ENCODE results near the gene ANKRD55. TPM values are rescaled to one million over a fixed set of nuclear protein-coding genes. Genes with fewer than 3 reads are reported as not detected.

The ANKRD55 gene
- polyA plus RNA-seq, 1 of the 3 experiments (the other 2 are of a cell fraction) = not detected

DNA sequence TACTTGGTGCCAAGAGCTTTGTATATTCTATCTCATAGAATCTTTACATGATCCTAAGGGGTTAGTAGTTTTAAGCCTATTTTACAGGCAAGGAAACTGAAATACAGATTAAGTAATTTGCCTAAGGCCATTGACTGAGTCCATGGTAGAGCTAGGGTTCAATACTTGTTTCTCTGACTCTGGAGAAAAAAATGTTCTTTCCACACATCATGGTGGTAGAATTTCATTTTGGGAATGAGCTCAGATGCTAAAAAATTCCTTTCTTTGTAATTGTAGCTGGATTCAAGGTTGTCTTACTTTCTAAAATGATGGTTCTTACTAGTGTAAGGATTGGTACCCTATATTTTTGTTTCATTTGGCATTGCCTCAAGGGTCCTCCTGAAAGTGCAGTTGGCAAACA lies 86.0 kb downstream of the ANKRD55 start:
- ChIA-PET POLR2A (no interaction called here), CTCF (no interaction called here)
- Histone ChIP-seq H3K9ac (no peak overlapping the region), H3K4me2 (no peak overlapping the region), H3K27ac (ENCODE audit: low read depth in 2 of 2, low read length in 1 of 2) (no peak overlapping the region), H3K9me2 (no peaks in the 10 kb centered on the region), H3K79me2 (ENCODE audit: insufficient read depth) (no peaks in the 10 kb centered on the region), H4K20me1 (ENCODE audit: insufficient read depth) (no peaks in the 10 kb centered on the region), H3K4me1 (ENCODE audit: control insufficient read depth in 1 of 2, insufficient read depth in 2 of 2, low read depth in 1 of 2, low read length in 1 of 2) (peaks cover 0 to 7% of the 10 kb centered on the region in 2 experiments; a peak in 2 of 4 replicates), H3K36me3 (replicated peaks in 1 of 2; ENCODE audit: control insufficient read depth in 1 of 2, insufficient read depth in 2 of 2, low read length in 1 of 2) (no peaks in the 10 kb centered on the region), H2AFZ (ENCODE audit: low read depth) (no peak overlapping the region), H3F3A (replicated peaks; ENCODE audit: insufficient read depth) (no peaks in the 10 kb centered on the region), H3K4me3 (ENCODE audit: low read depth in 2 of 2, low read length in 1 of 2) (no peak overlapping the region), H3K9me3 (no peaks in the 10 kb centered on the region), H3K27me3 (ENCODE audit: insufficient read depth) (no peaks in the 10 kb centered on the region)
- DNase-seq = no peak
- no peak for TF ChIP-seq GATA2 (CRISPR knock-in tag; IDR thresholded peaks at IDR 0.05)
- TF ChIP-seq POLR2AphosphoS5 (IDR thresholded peaks at IDR 0.05; ENCODE audit: low read depth, low read length) = no peak
- no peak for TF ChIP-seq REST (IDR thresholded peaks at IDR 0.05; ENCODE audit: low read depth, low read length)
- TF ChIP-seq, protein P1, sequence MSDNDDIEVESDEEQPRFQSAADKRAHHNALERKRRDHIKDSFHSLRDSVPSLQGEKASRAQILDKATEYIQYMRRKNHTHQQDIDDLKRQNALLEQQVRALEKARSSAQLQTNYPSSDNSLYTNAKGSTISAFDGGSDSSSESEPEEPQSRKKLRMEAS (IDR thresholded peaks at IDR 0.05; ENCODE audit: low read depth) = no peak
- TF ChIP-seq YY1 (IDR thresholded peaks at IDR 0.05; ENCODE audit: low read depth) = no peak
- no peak for TF ChIP-seq USF1 (IDR thresholded peaks at IDR 0.05; ENCODE audit: borderline replicate concordance, low read depth)
- TF ChIP-seq FOXM1 (IDR thresholded peaks at IDR 0.05; ENCODE audit: low read depth) = no peak
- TF ChIP-seq FOXJ3 (CRISPR knock-in tag; IDR thresholded peaks at IDR 0.05) = no peak
- no peak for TF ChIP-seq TCF12 (IDR thresholded peaks at IDR 0.05)
- TF ChIP-seq TAF1 (IDR thresholded peaks at IDR 0.05; ENCODE audit: borderline replicate concordance, low read depth, low read length) = no peak
- TF ChIP-seq ELF1 (IDR thresholded peaks at IDR 0.05) = no peak
- no peak for TF ChIP-seq SIN3A (IDR thresholded peaks at IDR 0.05; ENCODE audit: borderline replicate concordance, low read depth, low read length)
- no peak for TF ChIP-seq EZH2phosphoT487 (IDR thresholded peaks at IDR 0.05; ENCODE audit: borderline replicate concordance, low read depth)
- TF ChIP-seq NFIC (IDR thresholded peaks at IDR 0.05; ENCODE audit: borderline replicate concordance) = no peak
- no peak for TF ChIP-seq RFX5 (IDR thresholded peaks at IDR 0.05; ENCODE audit: low read length)
- no peak for TF ChIP-seq RXRA (IDR thresholded peaks at IDR 0.05; ENCODE audit: borderline replicate concordance, low read depth)
